Right ventricle myocardium superior (tissue), 1 donor: ENCODE measurements around the gene SYPL2. TPM values are rescaled to one million over a fixed set of nuclear protein-coding genes. Genes with fewer than 3 reads are reported as not detected.
"Not testable (repeated sequence)": the region's sequence is repeated elsewhere in the genome, so short reads cannot be mapped to it uniquely, and the experiment has no call there.

Experiments used
- ATAC-seq: fragments of 200-7000 bp; cut with Tn5 transposase; one replicate; pipeline ENCODE4 v1.9.1; 2020; ENCODE audit warnings: mild to moderate bottlenecking; ENCODE audit not compliant: poor library complexity
- DNase-seq: peaks from one replicate; pipeline ENCODE4 v3.0.0-alpha.2; 2020
- intact Hi-C: fragments of 100-400 bp; cut with DNase I; formaldehyde crosslinking; loops from one replicate; pipeline ENCODE4 v1.11.2; 2022
- total RNA-seq: library from RNA; stranded (reverse); fragmentation: NEBNext Ultra II Directional; extraction: Animal tissue kit (Norgen Biotek cat#: 25700); gene quantifications from one replicate; pipeline ENCODE4 v1.2.1, GENCODE V29; 2021
- donor health status: DM: no; HTN: yes; CAD: no; lungs with severe emphysema.

The SYPL2 gene
- total RNA-seq, 1 donor from 2014 or later, result 28.9 TPM

- DNase-seq (peak; percentile 50), ATAC-seq (peak; percentile 64)
- intact Hi-C loops, result no loop called here
Observed at GRCh38 chr1:109467301-109467777, 993 bp downstream of the SYPL2 start.

DNA sequence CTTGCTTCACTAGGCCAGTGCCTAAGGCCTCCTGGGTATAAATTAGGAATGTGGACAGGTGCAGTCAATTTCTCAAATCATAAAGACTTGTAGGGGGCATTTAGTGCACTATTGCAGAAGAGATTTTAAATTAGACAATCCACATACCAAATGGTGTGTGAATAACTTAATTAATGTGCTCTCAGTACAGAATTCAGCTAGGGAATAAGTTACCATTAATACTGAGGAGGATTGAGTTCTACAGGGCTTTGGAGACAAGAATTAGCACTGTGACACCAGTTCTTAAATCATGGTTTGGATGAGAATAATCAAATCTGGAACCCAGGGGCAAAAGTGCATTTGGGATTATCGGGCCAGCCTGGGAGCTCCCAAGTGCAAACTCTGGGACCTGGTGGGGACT is 1.7 kb downstream of the SYPL2 start:
- intact Hi-C loops, result no loop called here
- ATAC-seq (no peak), DNase-seq (no peak)

- intact Hi-C loops, result no loop called here
- DNase-seq (no peak), ATAC-seq (no peak)
Observed at GRCh38 chr1:109468903-109469302, 2.6 kb downstream of the SYPL2 start.

DNA sequence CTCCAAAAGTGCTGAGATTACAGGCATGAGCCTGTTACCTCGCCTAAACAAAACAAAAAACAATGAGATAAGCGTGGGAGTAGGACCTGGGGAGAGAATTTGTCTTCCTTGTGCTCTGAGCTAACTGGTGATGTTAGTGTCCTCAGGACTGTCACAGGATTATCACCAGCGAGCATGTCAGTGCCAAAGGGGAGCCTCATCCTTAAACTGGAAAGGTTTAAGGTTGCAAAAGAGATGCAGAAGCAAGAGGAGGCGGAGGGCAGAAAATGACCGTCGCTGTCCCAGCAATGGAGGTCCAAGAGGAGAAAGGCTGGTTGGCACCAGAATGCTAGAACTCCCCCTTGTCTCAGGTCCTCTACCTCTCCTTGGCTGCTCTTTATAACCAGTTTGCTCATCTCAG is 3.9 kb downstream of the SYPL2 start:
- intact Hi-C loops, result no loop called here
- DNase-seq (no peak), ATAC-seq (no peak)

DNA sequence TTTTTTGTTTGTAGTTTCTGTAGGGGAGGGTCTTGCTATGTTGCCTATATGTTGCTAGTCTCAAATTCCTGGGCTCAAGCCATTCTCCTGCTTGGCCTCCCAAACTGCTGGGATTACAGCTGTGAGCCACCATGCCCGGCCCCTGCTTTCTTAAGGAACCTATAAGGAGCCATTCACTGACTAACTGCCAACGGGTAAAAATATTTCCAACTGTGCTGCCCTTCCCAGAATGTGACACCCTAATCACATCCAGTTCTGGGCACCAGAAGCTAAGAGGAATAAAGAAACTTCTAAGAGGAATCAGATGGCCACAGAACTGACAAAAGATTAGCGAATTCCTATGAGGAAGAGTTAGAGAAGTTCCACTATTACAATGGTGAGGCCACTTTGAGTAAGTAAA is 6.4 kb downstream of the SYPL2 start:
- intact Hi-C loops, result no loop called here
- ATAC-seq, result peak; percentile 21
- no peak for DNase-seq

GRCh38 chr1:109473284-109474057 is 7.1 kb downstream of the SYPL2 start:
- ATAC-seq, result peak; percentile 48
- DNase-seq, intact Hi-C loops: not testable (repeated sequence)

GRCh38 chr1:109474697-109475096 is 8.4 kb downstream of the SYPL2 start:
- DNase-seq (no peak), ATAC-seq (peak; percentile 56)
- intact Hi-C loops, result no loop called here

GRCh38 chr1:109475261-109475660 is 8.9 kb downstream of the SYPL2 start:
- intact Hi-C loops, result no loop called here
- DNase-seq, result no peak
- ATAC-seq, result no peak

DNA sequence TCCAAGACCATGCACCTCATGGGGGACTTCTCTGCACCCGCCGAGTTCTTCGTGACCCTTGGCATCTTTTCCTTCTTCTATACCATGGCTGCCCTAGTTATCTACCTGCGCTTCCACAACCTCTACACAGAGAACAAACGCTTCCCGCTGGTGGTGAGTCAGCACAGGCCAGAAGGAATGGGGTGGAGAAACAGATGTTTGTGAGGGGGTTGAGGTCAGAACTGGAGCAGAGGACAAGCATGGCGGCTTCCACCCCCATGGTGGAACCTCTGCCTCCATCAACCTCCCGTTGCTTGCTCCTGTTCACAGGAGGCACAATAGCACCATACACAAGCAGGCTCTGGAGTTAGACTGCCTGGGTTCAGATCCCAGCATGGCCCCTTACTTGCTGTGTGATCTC is 10.5 kb downstream of the SYPL2 start:
- intact Hi-C loops, result no loop called here
- ATAC-seq, result no peak
- no peak for DNase-seq

- ATAC-seq (no peak), DNase-seq (no peak)
Observed at GRCh38 chr1:109477821-109478220, 11.5 kb downstream of the SYPL2 start.

DNA sequence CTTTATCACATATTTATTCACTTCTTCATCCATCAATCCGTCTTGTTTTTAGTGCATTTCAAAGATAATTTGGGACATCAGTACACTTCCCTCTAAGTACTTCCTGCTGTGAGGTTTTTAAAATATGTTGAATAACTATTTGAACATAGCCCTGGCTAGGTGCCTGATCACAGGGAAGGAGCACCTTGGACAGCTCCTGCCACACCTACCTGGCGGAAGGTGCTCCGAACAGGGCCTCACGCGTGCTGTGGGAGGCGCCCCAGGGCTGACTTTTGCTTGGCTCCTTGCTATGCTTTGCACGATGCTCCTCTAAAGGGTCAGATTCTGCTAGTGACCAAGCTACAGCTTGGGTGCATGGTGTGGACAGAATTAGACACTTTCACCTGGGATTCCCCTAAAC is 12.5 kb downstream of the SYPL2 start:
- DNase-seq, result no peak
- intact Hi-C loops, result no loop called here

More at GRCh38 chr1:109477821-109478220, 11.5 kb downstream of the SYPL2 start:
- intact Hi-C loops, result no loop called here

DNA sequence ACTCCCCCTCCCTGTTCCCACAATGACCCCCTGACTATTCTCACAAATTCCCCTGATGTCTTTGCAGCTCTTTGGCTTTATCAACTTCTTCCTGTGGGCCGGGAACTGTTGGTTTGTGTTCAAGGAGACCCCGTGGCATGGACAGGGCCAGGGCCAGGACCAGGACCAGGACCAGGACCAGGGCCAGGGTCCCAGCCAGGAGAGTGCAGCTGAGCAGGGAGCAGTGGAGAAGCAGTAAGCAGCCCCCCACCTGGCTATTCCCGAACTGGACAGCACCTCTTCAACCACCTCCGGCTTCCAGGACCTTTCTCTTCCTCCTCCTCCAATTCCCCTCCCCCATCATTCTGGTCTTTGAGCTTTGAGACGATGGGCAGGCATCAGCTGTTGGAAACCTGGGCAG is 13.0 kb downstream of the SYPL2 start:
- ATAC-seq (no peak), DNase-seq (no peak)
- intact Hi-C loops, result no loop called here

More for the DNA sequence above, 12.5 kb downstream of the SYPL2 start:
- no peak for ATAC-seq

- no peak for DNase-seq
- intact Hi-C loops, result no loop called here
Observed at GRCh38 chr1:109479901-109480300, 13.6 kb downstream of the SYPL2 start.

GRCh38 chr1:109481646-109482045 is 15.3 kb downstream of the SYPL2 start:
- DNase-seq (no peak), ATAC-seq (no peak)
- intact Hi-C loops, result no loop called here

More at GRCh38 chr1:109479901-109480300, 13.6 kb downstream of the SYPL2 start:
- ATAC-seq, result no peak

- DNase-seq (no peak), ATAC-seq (no peak)
- intact Hi-C loops, result no loop called here
Observed at GRCh38 chr1:109482242-109482641, 15.9 kb downstream of the SYPL2 start.

DNA sequence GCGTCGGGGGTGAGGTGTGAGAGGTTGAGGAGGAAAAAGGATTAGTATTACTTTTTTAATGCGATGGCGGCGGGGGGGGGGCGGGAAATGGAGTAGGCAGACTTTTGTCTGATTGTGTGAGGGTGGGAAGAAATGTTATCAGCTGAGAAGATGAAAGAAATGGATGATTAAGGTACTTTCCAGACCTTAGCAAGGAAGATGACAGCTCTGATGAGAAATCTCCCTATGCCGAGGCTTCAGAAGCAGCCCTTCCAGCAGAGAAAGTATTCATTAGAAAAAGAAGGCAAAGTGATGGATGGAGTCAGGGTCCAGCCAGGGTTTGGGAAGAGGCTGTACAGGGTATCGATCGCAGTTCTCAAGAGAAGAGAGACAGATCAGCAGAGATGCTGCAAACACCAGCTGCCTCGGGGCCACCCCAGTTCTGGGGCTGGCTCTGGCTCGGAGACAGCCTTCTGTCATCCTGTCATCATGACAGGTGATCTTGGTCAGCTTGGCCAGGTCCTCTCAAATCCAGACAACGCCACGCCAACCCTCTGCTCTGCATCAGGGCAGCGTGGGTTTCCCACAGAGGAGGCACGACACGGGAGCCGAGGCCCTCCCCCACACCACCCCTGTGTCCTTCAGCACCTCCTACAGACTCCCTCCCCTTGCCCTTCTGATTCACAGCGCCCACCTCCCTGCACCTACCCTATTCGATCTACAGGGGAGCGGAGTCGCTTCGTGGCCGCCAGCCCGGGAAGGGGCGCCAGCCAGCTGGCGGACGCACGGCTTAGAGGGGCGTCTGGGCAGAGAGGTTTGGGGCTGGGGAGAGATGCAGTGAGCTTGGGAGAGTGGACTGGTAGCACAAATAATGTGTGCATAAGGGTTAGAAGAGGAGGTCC is 16.7 kb downstream of the SYPL2 start:
- intact Hi-C loops, result no loop called here
- peak; percentile 37 for ATAC-seq
- DNase-seq, result peak; percentile 59

- ATAC-seq (peak; percentile 96), DNase-seq (peak; percentile 94)
- intact Hi-C loops, result no loop called here
Observed at GRCh38 chr1:109483672-109484518, 17.5 kb downstream of the SYPL2 start, which contains the start of gene ATXN7L2. ATXN7L2 (plus strand) TSS chr1:109483905; CDS start chr1:109483954, 49 bp downstream.

GRCh38 chr1:109484519-109484975 is 18.2 kb downstream of the SYPL2 start:
- intact Hi-C loops, result no loop called here
- ATAC-seq, result no peak
- no peak for DNase-seq

DNA sequence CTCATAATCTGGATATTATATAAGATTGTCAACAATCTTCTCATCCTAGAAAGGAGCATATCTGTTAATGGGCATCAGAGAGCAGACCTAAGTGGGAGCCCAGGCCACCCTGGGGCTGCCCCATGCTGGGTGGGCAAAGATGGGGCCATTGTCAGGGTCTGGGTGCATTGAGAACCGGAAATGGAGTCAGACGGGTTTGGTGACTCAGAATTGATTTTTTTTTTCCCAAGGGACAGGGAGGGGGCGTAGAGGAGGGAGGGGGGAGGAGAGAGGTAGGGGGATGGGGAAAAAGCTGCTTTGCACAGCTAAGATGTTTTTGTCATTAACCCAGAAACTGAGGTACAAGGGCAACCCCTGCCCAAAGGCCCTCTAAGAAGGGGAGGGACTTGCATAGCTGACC is 18.7 kb downstream of the SYPL2 start:
- no peak for DNase-seq

More for the DNA sequence above, 18.7 kb downstream of the SYPL2 start:
- ATAC-seq, result no peak
- intact Hi-C loops, result no loop called here
